Kasumi-1 (cell line): ENCODE measurements around the gene RAMP2.
"Not testable (repeated sequence)": the region's sequence is repeated elsewhere in the genome, so short reads cannot be mapped to it uniquely, and the experiment has no call there.

Experiments used
- DNase-seq, 2 experiments: peaks; one replicate each; lab custom pipeline; 2025; lab: John Stamatoyannopoulos, UW

The RAMP2 gene, protein sequence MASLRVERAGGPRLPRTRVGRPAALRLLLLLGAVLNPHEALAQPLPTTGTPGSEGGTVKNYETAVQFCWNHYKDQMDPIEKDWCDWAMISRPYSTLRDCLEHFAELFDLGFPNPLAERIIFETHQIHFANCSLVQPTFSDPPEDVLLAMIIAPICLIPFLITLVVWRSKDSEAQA

DNA sequence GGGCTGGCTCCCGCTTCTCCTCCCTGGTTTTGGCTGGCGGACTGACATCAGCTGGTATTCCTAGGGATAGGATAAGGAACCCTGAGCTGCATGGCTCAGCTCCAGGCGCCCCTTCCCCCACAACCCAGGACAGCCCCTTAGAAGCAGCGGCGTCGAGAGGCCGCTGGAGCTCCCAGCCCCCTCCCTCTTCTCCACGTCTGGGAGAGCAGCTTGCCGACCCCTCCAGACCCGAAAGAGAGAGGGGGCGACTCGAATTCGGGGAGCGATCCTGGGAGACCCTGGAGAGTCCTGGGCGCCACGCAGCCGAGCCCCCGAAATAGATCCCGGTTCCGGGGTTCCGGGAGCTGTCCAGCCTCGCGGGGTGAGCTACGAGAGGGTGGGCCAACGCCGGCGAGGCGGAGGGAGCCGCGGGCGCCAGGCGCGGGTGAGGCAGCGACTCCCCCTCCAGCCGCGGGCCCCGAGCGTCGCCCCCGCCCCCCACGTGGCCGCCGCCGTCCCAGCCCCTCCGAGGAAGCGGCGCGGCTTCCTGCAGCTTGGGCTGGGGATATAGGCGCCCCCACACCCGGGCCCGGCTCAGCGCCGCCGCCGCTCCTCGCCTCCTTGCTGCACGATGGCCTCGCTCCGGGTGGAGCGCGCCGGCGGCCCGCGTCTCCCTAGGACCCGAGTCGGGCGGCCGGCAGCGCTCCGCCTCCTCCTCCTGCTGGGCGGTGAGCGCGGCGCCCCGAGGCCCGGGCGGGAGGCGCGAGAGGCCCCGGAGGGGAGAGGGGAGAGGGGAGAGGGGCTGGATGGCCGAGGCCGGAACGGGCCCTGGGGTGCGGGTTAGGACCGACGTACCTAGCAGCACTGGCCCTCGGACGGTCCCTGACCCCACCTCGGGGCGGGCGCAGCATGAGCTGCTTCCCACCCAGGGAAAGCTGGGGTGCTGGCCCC is at the start of gene RAMP2:
Gene RAMP2, plus strand, starts transcription at position 576 of the 930 bp plus-strand sequence. Its CDS starts 35 bp downstream, at position 611.
- DNase-seq: no peak

DNA sequence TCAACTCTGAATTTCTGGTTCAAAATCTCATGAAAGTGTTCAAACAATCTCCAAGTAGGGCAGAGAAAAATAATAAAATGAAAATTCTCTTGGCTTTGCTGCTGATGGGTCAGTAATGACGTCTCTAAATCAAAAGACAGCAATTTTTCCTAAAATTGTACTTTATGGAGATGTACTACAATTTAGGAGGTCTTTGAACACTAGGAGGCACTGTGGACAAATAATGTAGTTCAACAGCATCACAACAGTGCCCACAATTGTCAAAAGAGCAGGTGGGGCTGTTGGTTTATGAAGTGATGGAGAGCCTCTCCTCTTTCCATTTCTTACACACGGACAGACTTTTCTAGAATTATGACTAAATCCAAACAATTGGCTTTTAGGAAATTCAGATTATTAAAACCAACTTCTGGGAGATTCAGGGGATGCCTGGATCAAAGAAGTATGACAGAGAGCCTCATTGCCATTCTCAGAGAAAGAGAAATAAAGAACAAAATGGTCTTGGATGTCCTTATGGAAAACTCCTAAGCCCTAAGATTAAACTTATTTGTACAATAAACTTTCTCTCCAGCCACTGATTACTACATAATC is 39.9 kb upstream of the RAMP2 start:
- peak; percentile 68 to 78 for DNase-seq

DNA sequence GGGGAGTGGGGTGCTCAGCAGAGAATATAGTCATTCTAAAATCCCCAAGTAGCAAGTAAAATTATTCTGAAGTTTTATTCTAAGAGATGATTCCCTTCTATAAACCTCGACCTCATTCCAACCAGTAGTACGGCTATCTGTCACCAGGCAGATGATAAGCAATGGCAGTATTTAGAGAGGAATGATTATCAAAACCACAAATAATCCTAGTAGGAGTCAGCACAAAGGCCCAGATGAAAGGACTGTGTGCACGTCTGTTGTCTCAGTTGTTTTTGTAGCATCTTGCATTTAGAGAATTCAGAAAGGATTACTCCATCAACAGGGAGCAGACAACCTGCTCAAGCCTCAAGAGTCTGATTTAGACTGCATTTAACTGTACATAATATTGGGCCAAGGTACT is 37.4 kb upstream of the RAMP2 start:
- DNase-seq: no peak

GRCh38 chr17:42725143-42725542 is 35.9 kb upstream of the RAMP2 start:
- DNase-seq: no peak

DNA sequence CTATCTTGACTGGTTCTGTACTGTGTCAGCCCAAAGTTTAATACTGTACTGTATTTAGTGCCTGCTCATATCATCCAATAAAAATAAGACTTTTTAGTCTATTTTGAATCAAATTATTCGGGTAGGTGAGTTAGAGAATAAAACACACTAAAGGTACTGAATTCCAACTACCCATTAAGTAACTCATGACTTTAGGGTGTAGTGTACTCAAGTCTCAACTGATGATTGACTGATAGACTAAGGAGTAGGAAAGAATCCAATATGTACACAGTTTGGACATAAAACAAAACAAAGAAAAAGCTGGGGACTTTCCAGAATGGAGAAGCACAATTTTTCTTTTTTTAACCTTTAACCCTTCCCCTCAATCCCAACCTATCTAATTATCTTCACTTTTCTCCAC is 20.3 kb upstream of the RAMP2 start:
- DNase-seq: no peak

GRCh38 chr17:42742916-42743315 is 18.1 kb upstream of the RAMP2 start:
- DNase-seq: not testable (repeated sequence)

GRCh38 chr17:42743595-42744282 is 17.3 kb upstream of the RAMP2 start:
- peak in 1 of 2 experiments; percentile 40 for DNase-seq

GRCh38 chr17:42744283-42744805 is 16.7 kb upstream of the RAMP2 start:
- DNase-seq: peak; percentile 55 to 56

- DNase-seq: peak; percentile 84
Measured at GRCh38 chr17:42744806-42745617, 16.0 kb upstream of the RAMP2 start, which contains the start of gene EZH1. EZH1 (minus strand) TSS chr17:42745040; CDS start chr17:42728941, 16,099 bp downstream.

- no peak for DNase-seq
Measured at GRCh38 chr17:42748202-42748907, 12.7 kb upstream of the RAMP2 start.

DNA sequence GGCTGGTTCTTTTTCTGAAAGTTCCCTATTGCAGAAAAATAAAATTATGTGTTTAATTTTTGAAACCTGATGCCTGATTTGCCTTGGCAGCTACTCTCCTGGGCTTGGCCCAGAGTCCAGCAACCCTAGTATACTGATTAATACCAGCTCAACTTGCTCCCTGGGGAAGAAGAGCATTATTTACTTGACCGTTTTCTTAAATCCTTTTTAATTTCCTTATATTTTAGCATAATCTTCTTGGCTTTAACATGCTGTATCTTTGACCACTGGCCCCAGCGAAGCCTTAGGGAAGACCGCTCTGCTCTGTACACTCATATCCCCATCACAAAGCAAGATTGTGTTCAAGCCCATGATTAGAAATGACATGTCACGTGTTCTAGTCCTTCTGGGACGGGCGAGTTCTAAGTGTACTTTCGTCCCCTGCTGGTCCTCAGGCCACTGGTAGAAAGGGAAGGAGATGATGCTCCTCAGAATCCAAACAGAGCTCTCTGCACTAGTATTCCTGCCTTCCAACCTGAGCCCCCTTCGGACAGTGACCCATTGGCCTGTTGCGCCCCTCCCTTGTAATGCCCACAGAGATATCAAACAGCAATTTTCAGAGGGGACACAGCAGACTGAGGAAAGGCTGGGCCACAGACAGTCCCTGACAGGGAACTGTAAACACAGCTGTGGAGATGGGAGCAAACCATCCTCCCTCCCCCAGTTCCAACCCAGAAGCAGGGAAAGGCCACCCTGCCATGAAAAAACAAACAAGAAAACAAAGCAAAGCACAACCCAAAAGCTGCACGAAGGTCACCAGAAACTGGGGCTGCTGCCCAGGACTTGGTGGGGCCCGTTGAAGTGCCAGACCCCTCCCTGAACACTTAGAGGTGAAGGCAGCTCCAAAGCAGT is 11.9 kb upstream of the RAMP2 start:
- no peak for DNase-seq

DNA sequence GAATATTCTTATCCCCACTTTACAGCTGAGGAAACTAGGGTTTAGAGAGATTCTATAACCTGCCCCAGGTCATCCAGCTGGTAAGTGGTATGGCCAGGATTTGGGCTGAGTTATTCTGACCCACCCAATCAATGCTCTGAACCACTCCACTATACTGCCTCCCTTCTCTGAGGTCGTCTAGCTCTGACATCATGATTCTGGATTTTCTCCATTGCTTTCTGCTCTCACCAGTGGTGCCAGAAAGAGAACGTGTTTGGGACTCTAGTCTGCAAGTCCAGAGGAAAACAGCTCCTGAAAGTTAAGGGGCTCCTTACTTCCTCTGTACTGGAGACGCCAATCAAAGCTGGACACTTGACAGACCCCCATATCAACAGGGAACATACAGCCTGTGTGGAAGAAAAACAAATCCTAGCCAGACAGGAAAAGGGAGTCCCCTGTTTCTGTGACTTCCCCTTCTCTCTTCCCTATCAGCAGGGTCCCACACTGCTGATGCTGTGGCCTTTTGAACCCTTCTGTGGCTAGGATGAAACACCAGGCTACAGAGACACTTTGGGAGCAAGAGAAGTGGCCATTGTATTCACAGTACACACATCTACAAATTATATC is 10.2 kb upstream of the RAMP2 start:
- DNase-seq: peak; percentile 31 to 39

- DNase-seq: no peak
Measured at GRCh38 chr17:42751628-42752027, 9.4 kb upstream of the RAMP2 start.

GRCh38 chr17:42754782-42755181 is 6.2 kb upstream of the RAMP2 start:
- DNase-seq: no peak

- DNase-seq: no peak
Measured at GRCh38 chr17:42759982-42760651, 910 bp upstream of the RAMP2 start.

- no peak for DNase-seq
Measured at GRCh38 chr17:42761638-42762037, 611 bp downstream of the RAMP2 start.

GRCh38 chr17:42766124-42766523 is 5.1 kb downstream of the RAMP2 start:
- DNase-seq: no peak

- no peak for DNase-seq
Measured at GRCh38 chr17:42767512-42767911, 6.5 kb downstream of the RAMP2 start.
